ENCODE data around the gene GOLGA3.
"Not testable (repeated sequence)": the region's sequence is repeated elsewhere in the genome, so short reads cannot be mapped to it uniquely, and the experiment has no call there.

The GOLGA3 gene

GRCh38 chr12:132858718-132859266, 30.1 kb upstream of the GOLGA3 start:
- H2AFZ ChIP-seq (ENCODE audit: low read length): no peak overlapping the region
- no peaks in the 10 kb centered on the region for H3K9me2 ChIP-seq (replicated peaks; ENCODE audit: low read depth, low read length)
- TF ChIP-seq CTCF (conservative IDR thresholded peaks at IDR 0.05; ENCODE audit: low read length) (no peak), EZH2phosphoT487 (IDR thresholded peaks at IDR 0.05; ENCODE audit: borderline replicate concordance) (no peak)
- no peaks in the 10 kb centered on the region for H3K36me3 ChIP-seq (ENCODE audit: insufficient read depth, low read length)
- H3K79me2 ChIP-seq (ENCODE audit: insufficient read depth, low read length): no peaks in the 10 kb centered on the region
- no peak overlapping the region for H3K4me3 ChIP-seq (ENCODE audit: low read length, poor library complexity, severe bottlenecking)
- no peaks in the 10 kb centered on the region for H3K4me1 ChIP-seq (ENCODE audit: insufficient read depth, low read length, poor library complexity, severe bottlenecking)
- H3K9me3 ChIP-seq (ENCODE audit: insufficient read depth, low read depth, low read length): peaks cover 20% of the 10 kb centered on the region; the same call in 1 of the 2 replicates
- H4K20me1 ChIP-seq (ENCODE audit: insufficient read depth, low read length, poor library complexity, severe bottlenecking): no peaks in the 10 kb centered on the region
- H3K27me3 ChIP-seq (ENCODE audit: insufficient read depth, low read length, poor library complexity, severe bottlenecking): no peaks in the 10 kb centered on the region
- no peak overlapping the region for H3K4me2 ChIP-seq (ENCODE audit: low read depth, low read length, poor library complexity, severe bottlenecking)
- H3F3A ChIP-seq (ENCODE audit: low read depth): no peaks in the 10 kb centered on the region
- H3K9ac ChIP-seq (ENCODE audit: low read depth, low read length, poor library complexity, severe bottlenecking): no peak overlapping the region

- H3K36me3 ChIP-seq (ENCODE audit: insufficient read depth, low read length); H3K4me3 ChIP-seq (ENCODE audit: low read length, poor library complexity, severe bottlenecking); H3K9me2 ChIP-seq (replicated peaks; ENCODE audit: low read depth, low read length); H3K4me2 ChIP-seq (ENCODE audit: low read depth, low read length, poor library complexity, severe bottlenecking); H3F3A ChIP-seq (ENCODE audit: low read depth); H2AFZ ChIP-seq (ENCODE audit: low read length); H3K4me1 ChIP-seq (ENCODE audit: insufficient read depth, low read length, poor library complexity, severe bottlenecking); H3K27me3 ChIP-seq (ENCODE audit: insufficient read depth, low read length, poor library complexity, severe bottlenecking); H3K9ac ChIP-seq (ENCODE audit: low read depth, low read length, poor library complexity, severe bottlenecking); H3K79me2 ChIP-seq (ENCODE audit: insufficient read depth, low read length); H4K20me1 ChIP-seq (ENCODE audit: insufficient read depth, low read length, poor library complexity, severe bottlenecking): not testable (repeated sequence)
- H3K9me3 ChIP-seq (ENCODE audit: insufficient read depth, low read depth, low read length): peaks cover 30% of the 10 kb centered on the region; the same call in 1 of the 2 replicates
These were observed 28.4 kb upstream of the GOLGA3 start for GRCh38 chr12:132857019-132857418.

- H3K9me2 ChIP-seq (replicated peaks; ENCODE audit: low read depth, low read length): no peaks in the 10 kb centered on the region
- H3K4me3 ChIP-seq (ENCODE audit: low read length, poor library complexity, severe bottlenecking): no peak overlapping the region
- no peaks in the 10 kb centered on the region for H3K36me3 ChIP-seq (ENCODE audit: insufficient read depth, low read length)
- no peak overlapping the region for H3K4me2 ChIP-seq (ENCODE audit: low read depth, low read length, poor library complexity, severe bottlenecking)
- H3K9me3 ChIP-seq (ENCODE audit: insufficient read depth, low read depth, low read length): peaks cover 27% of the 10 kb centered on the region; the same call in 1 of the 2 replicates
- no peaks in the 10 kb centered on the region for H3K79me2 ChIP-seq (ENCODE audit: insufficient read depth, low read length)
- TF ChIP-seq CTCF (conservative IDR thresholded peaks at IDR 0.05; ENCODE audit: low read length) (no peak), EZH2phosphoT487 (IDR thresholded peaks at IDR 0.05; ENCODE audit: borderline replicate concordance) (no peak)
- no peak overlapping the region for H3K9ac ChIP-seq (ENCODE audit: low read depth, low read length, poor library complexity, severe bottlenecking)
- H3F3A ChIP-seq (ENCODE audit: low read depth): no peaks in the 10 kb centered on the region
- no peaks in the 10 kb centered on the region for H3K4me1 ChIP-seq (ENCODE audit: insufficient read depth, low read length, poor library complexity, severe bottlenecking)
- H2AFZ ChIP-seq (ENCODE audit: low read length): no peak overlapping the region
- H4K20me1 ChIP-seq (ENCODE audit: insufficient read depth, low read length, poor library complexity, severe bottlenecking): no peaks in the 10 kb centered on the region
- no peaks in the 10 kb centered on the region for H3K27me3 ChIP-seq (ENCODE audit: insufficient read depth, low read length, poor library complexity, severe bottlenecking)
These were observed 27.9 kb upstream of the GOLGA3 start for GRCh38 chr12:132856581-132856980.

- not testable (repeated sequence) for H3K9me2 ChIP-seq (replicated peaks; ENCODE audit: low read depth, low read length); H3K27me3 ChIP-seq (ENCODE audit: insufficient read depth, low read length, poor library complexity, severe bottlenecking); H3K4me3 ChIP-seq (ENCODE audit: low read length, poor library complexity, severe bottlenecking); H3K79me2 ChIP-seq (ENCODE audit: insufficient read depth, low read length); H3F3A ChIP-seq (ENCODE audit: low read depth); H3K9ac ChIP-seq (ENCODE audit: low read depth, low read length, poor library complexity, severe bottlenecking); H4K20me1 ChIP-seq (ENCODE audit: insufficient read depth, low read length, poor library complexity, severe bottlenecking); H3K4me2 ChIP-seq (ENCODE audit: low read depth, low read length, poor library complexity, severe bottlenecking); H3K4me1 ChIP-seq (ENCODE audit: insufficient read depth, low read length, poor library complexity, severe bottlenecking); H3K36me3 ChIP-seq (ENCODE audit: insufficient read depth, low read length); H2AFZ ChIP-seq (ENCODE audit: low read length)
- peaks cover 20% of the 10 kb centered on the region; the same call in 1 of the 2 replicates for H3K9me3 ChIP-seq (ENCODE audit: insufficient read depth, low read depth, low read length)
These were observed 26.5 kb upstream of the GOLGA3 start for GRCh38 chr12:132855211-132855610.

Measured in Loucy (cell line).